Measurements from ENCODE around the gene ENTPD1. TPM values are rescaled to one million over a fixed set of nuclear protein-coding genes. Genes with fewer than 3 reads are reported as not detected.

ENTPD1 gene
- total and polyA plus RNA-seq, 4 donors = 18.2 to 110 (median 50.0) TPM

DNA sequence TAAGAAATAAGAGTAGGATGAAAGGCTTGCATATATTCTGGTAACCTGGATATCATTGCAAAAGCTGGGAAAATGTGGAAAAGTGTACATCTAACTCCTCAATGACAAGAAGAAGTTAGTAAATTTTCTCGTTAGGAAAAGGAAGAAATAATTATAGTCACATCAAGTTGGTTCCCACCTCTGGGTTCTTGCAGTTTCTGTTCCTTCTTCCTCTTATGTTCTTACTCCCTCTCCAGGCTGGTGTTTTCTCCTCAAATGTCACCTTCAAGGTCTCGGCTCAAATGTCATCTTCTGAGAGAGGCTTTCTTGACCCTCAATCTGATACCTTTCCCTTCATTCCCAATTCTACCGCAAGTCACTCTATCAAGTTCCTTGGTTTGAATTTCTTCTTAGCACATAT lies 64.4 kb downstream of the ENTPD1 start:
- Histone ChIP-seq H3K36me3 (ENCODE audit: control insufficient read depth in 1 of 2, insufficient read depth in 2 of 2, low read length in 1 of 2) (peaks cover 0 to 2% of the 10 kb centered on the region in 2 donors), H3K4me3 (ENCODE audit: low read length in 2 of 2) (no peak overlapping the region), H3K4me1 (ENCODE audit: control insufficient read depth in 1 of 2, insufficient read depth in 2 of 2, low read length in 2 of 2) (peaks cover 4 to 10% of the 10 kb centered on the region in 2 donors), H3K9me3 (ENCODE audit: control insufficient read depth, low read length) (peaks cover 2% of the 10 kb centered on the region), H3K27me3 (ENCODE audit: control insufficient read depth in 1 of 2, insufficient read depth in 2 of 2, low read length in 1 of 2) (no peaks in the 10 kb centered on the region), H3K27ac (ENCODE audit: low read depth in 1 of 2, low read length in 2 of 2) (no peak overlapping the region)
- WGBS, 2 donors = 89% methylated on average over 3 of the region's 3 CpGs
- DNase-seq = no peak
- ATAC-seq (ENCODE audit: low FRiP score) = no peak
- intact Hi-C loops (cut with DNase I) = no loop called here

DNA sequence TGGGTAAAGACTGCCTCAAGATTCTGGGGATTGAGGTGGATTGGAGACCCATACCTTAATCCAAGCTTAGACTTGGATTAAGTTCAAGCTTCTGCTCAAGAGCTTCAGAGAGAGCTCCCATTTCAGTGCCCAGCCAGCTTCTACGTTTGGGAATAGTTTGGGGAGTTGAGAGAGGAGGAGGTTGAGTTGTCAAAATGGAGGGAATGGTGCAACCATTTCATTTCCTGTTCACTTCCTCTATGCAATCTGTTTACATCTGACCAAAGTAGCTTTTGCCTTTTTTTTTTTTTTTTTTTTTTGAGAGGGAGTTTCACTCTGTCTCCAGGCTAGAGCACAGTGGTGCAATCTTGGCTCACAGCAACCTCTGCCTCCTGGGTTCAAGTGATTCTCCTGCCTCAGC lies 65.8 kb downstream of the ENTPD1 start:
- intact Hi-C loops (cut with DNase I) = no loop called here
- DNase-seq (no peak), ATAC-seq (ENCODE audit: low FRiP score) (no peak)
- Histone ChIP-seq H3K4me1 (ENCODE audit: control insufficient read depth in 1 of 2, insufficient read depth in 2 of 2, low read length in 2 of 2) (peaks cover 4 to 8% of the 10 kb centered on the region in 2 donors), H3K9me3 (ENCODE audit: control insufficient read depth, low read length) (no peaks in the 10 kb centered on the region), H3K27me3 (ENCODE audit: control insufficient read depth in 1 of 2, insufficient read depth in 2 of 2, low read length in 1 of 2) (no peaks in the 10 kb centered on the region), H3K4me3 (ENCODE audit: low read length in 2 of 2) (no peak overlapping the region), H3K36me3 (ENCODE audit: control insufficient read depth in 1 of 2, insufficient read depth in 2 of 2, low read length in 1 of 2) (peaks cover 0 to 2% of the 10 kb centered on the region in 2 donors), H3K27ac (ENCODE audit: low read depth in 1 of 2, low read length in 2 of 2) (no peak overlapping the region)
- WGBS, 2 donors = 76 to 78% methylated on average over 1 of the region's 1 CpG

DNA sequence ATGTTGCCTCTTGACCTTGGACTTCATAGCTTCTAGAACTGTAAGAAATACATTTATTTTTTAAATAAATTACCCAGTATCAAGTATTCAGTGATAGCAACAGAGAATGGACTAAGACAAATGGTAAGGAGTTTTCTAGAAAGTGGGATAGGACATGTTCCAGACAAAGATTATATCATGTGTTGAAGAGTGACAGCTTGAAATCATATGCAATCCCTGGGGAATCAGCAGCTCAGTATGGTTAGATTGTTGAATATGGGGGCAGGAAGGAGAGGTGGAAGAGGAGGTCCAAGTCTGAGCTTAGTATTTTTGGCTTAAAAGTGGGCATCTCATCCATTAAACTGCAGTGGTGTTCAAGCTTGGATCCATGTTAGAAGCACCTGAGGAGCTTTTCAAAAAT lies 74.1 kb downstream of the ENTPD1 start:
- ATAC-seq (ENCODE audit: low FRiP score) (no peak), DNase-seq (no peak)
- H3K27ac ChIP-seq (ENCODE audit: low read depth in 1 of 2, low read length in 2 of 2) = no peak overlapping the region
- intact Hi-C loops (cut with DNase I) = no loop called here
- H3K4me1 ChIP-seq (ENCODE audit: control insufficient read depth in 1 of 2, insufficient read depth in 2 of 2, low read length in 2 of 2) = peaks cover 3 to 7% of the 10 kb centered on the region in 2 donors
- no peaks in the 10 kb centered on the region for H3K27me3 ChIP-seq (ENCODE audit: control insufficient read depth in 1 of 2, insufficient read depth in 2 of 2, low read length in 1 of 2)
- no peaks in the 10 kb centered on the region for H3K36me3 ChIP-seq (ENCODE audit: control insufficient read depth in 1 of 2, insufficient read depth in 2 of 2, low read length in 1 of 2)
- H3K9me3 ChIP-seq (ENCODE audit: control insufficient read depth, low read length) = no peaks in the 10 kb centered on the region
- no peak overlapping the region for H3K4me3 ChIP-seq (ENCODE audit: low read length in 2 of 2)

DNA sequence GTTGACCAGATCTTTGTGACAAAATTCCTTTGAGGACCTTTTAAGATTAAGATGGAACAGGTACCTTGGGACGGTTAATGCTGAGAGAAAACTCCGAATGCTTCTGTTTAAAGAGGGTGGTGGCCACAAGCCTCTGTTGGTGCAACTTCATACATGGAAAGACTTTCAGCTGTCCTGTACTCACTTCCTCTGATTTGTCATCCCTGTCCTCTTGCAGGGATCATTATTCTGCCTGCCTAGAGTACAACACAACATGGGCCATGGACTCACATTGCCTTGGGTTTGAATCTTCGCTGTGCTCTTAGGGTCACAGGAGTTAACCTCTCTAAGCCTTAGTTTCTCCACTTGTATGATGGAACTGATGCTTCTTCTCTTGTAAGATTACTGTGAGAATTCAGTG lies 75.1 kb downstream of the ENTPD1 start:
- H3K9me3 ChIP-seq (ENCODE audit: control insufficient read depth, low read length) = no peaks in the 10 kb centered on the region
- H3K4me1 ChIP-seq (ENCODE audit: control insufficient read depth in 1 of 2, insufficient read depth in 2 of 2, low read length in 2 of 2) = peaks cover 3 to 7% of the 10 kb centered on the region in 2 donors
- ATAC-seq (ENCODE audit: low FRiP score) = no peak
- no peak for DNase-seq
- WGBS, 2 donors = 91 to 97% methylated on average over 3 of the region's 3 CpGs
- no peak overlapping the region for H3K4me3 ChIP-seq (ENCODE audit: low read length in 2 of 2)
- no peaks in the 10 kb centered on the region for H3K36me3 ChIP-seq (ENCODE audit: control insufficient read depth in 1 of 2, insufficient read depth in 2 of 2, low read length in 1 of 2)
- intact Hi-C loops (cut with DNase I) = no loop called here
- H3K27ac ChIP-seq (ENCODE audit: low read depth in 1 of 2, low read length in 2 of 2) = no peak overlapping the region
- H3K27me3 ChIP-seq (ENCODE audit: control insufficient read depth in 1 of 2, insufficient read depth in 2 of 2, low read length in 1 of 2) = no peaks in the 10 kb centered on the region

DNA sequence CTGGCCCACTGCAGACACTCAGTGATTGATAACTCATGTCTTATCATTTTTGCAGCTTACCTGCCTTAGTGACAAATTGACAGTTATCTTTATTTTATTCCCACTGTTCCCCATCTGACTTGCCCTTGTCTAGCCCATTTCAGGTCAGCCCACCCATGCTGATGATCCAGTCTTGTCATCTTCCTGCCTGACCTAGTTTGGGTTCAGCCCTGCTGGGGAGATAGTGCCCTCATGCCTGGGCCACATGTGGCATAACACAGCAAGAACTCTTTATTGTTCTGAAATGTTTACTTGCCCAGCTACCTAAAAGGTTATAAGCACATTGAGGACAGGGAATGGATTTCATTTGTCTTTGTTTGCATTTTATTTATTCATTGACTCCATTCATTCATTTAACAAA lies 75.6 kb downstream of the ENTPD1 start:
- no peak overlapping the region for H3K27ac ChIP-seq (ENCODE audit: low read depth in 1 of 2, low read length in 2 of 2)
- H3K4me1 ChIP-seq (ENCODE audit: control insufficient read depth in 1 of 2, insufficient read depth in 2 of 2, low read length in 2 of 2) = peaks cover 3 to 7% of the 10 kb centered on the region in 2 donors
- H3K36me3 ChIP-seq (ENCODE audit: control insufficient read depth in 1 of 2, insufficient read depth in 2 of 2, low read length in 1 of 2) = no peaks in the 10 kb centered on the region
- no peak overlapping the region for H3K4me3 ChIP-seq (ENCODE audit: low read length in 2 of 2)
- DNase-seq (no peak), ATAC-seq (ENCODE audit: low FRiP score) (no peak)
- no peaks in the 10 kb centered on the region for H3K27me3 ChIP-seq (ENCODE audit: control insufficient read depth in 1 of 2, insufficient read depth in 2 of 2, low read length in 1 of 2)
- intact Hi-C loops (cut with DNase I) = no loop called here
- no peaks in the 10 kb centered on the region for H3K9me3 ChIP-seq (ENCODE audit: control insufficient read depth, low read length)

DNA sequence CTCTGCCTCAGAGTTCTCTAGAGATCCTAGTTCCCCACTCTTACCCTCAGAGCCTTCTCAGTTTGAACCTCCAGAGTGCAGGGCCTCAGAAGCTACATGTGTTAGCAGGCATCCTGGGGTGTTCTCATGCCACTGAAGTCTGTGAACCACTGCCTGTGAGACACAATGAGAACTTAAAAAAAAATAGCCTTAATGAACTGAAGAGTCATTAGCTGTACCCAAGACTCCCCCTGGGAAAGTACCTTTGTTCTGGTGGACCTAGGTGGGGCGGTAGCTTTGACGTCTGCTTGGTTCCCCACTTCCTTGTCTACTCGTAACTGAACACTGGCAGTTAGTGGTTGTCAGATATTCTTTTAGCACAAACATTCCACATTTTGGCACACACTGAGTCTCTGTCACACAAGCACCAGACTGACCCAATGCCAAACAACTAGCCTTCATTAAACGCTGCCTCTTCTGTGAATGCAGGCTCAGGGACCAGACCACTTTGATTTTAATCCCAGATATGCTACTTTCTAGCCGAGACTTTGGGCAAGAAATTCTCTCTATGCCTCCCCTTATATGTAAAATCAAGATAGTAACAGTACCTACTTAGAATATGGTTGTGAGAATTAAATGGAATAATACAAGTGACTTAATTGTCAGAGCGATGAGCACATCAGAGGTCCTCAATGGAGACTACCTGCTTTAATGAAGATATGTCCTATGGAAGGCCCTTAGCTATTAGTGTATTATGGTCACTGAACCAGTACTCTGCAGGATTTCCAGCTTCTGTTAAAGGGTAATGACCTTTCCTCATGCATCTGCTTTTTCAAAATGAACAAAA lies 76.5 kb downstream of the ENTPD1 start:
- peak overlapping the region in 1 of 2 donors; percentile 82 for H3K27ac ChIP-seq (ENCODE audit: low read depth in 1 of 2, low read length in 2 of 2)
- intact Hi-C loops (cut with DNase I) = no loop called here

DNA sequence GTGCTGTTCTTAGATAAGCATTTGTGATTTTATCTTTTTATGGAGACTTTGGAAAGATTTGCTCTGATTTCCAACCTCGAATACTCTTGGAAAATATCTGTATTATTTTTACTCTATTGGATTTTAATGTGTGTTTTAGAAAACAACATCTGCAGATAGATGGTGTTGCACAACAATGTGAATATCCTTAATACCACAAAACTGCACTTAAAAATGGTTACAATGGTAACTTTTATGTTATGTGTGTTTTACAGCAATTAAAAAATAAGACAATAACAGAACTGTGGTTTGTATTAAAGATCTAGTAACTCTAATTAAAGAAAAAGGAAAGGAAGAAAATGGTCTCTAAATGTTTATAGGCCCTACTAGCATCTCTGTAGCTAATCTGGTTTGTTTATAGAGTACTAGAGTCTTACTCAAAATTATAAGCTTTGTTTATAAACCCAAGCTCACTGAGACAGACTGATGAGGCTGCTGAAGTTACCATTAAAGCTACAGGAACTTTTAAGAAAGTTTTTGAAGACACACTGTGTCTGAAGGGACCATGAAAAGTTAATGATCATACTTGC lies 77.2 kb downstream of the ENTPD1 start:
- no peaks in the 10 kb centered on the region for H3K36me3 ChIP-seq (ENCODE audit: control insufficient read depth in 1 of 2, insufficient read depth in 2 of 2, low read length in 1 of 2)
- ATAC-seq (ENCODE audit: low FRiP score) (no peak), DNase-seq (no peak)
- WGBS, 2 donors = 6 to 7% methylated on average over 1 of the region's 1 CpG
- intact Hi-C loops (cut with DNase I) = no loop called here
- H3K27me3 ChIP-seq (ENCODE audit: control insufficient read depth in 1 of 2, insufficient read depth in 2 of 2, low read length in 1 of 2) = no peaks in the 10 kb centered on the region
- no peak overlapping the region for H3K4me3 ChIP-seq (ENCODE audit: low read length in 2 of 2)
- H3K27ac ChIP-seq (ENCODE audit: low read depth in 1 of 2, low read length in 2 of 2) = no peak overlapping the region
- no peaks in the 10 kb centered on the region for H3K9me3 ChIP-seq (ENCODE audit: control insufficient read depth, low read length)
- peaks cover 3 to 7% of the 10 kb centered on the region in 2 donors for H3K4me1 ChIP-seq (ENCODE audit: control insufficient read depth in 1 of 2, insufficient read depth in 2 of 2, low read length in 2 of 2)

More for the DNA sequence above, 76.5 kb downstream of the ENTPD1 start:
- Histone ChIP-seq H3K4me1 (ENCODE audit: control insufficient read depth in 1 of 2, insufficient read depth in 2 of 2, low read length in 2 of 2) (peaks cover 3 to 7% of the 10 kb centered on the region in 2 donors), H3K9me3 (ENCODE audit: control insufficient read depth, low read length) (no peaks in the 10 kb centered on the region), H3K27me3 (ENCODE audit: control insufficient read depth in 1 of 2, insufficient read depth in 2 of 2, low read length in 1 of 2) (no peaks in the 10 kb centered on the region), H3K36me3 (ENCODE audit: control insufficient read depth in 1 of 2, insufficient read depth in 2 of 2, low read length in 1 of 2) (no peaks in the 10 kb centered on the region), H3K4me3 (ENCODE audit: low read length in 2 of 2) (no peak overlapping the region)
- ATAC-seq (ENCODE audit: low FRiP score) (peak; percentile 45), DNase-seq (no peak)
- WGBS, 2 donors = 33 to 41% methylated on average over 6 of the region's 6 CpGs

DNA sequence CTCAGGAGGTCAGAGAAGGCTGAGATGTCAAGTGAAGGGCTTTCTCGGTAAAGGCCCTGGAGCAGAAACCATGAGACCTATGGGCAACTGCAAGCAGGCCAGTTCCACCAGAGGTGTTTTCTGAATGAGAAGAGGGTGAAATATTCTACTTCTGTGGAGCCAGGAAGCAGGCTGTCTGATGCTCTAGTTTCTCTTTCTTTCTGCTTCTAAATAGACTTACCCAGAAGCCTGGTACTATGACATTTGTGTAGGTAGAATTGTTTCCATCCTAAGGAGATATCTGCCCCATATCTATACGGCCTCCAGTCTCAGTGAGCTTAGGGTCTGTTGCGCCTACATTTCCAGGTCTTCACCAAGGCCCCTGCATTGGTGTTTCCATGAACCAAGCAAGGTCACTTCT lies 78.4 kb downstream of the ENTPD1 start:
- Histone ChIP-seq H3K4me1 (ENCODE audit: control insufficient read depth in 1 of 2, insufficient read depth in 2 of 2, low read length in 2 of 2) (peaks cover 3 to 7% of the 10 kb centered on the region in 2 donors), H3K27me3 (ENCODE audit: control insufficient read depth in 1 of 2, insufficient read depth in 2 of 2, low read length in 1 of 2) (no peaks in the 10 kb centered on the region), H3K36me3 (ENCODE audit: control insufficient read depth in 1 of 2, insufficient read depth in 2 of 2, low read length in 1 of 2) (no peaks in the 10 kb centered on the region), H3K4me3 (ENCODE audit: low read length in 2 of 2) (no peak overlapping the region), H3K27ac (ENCODE audit: low read depth in 1 of 2, low read length in 2 of 2) (no peak overlapping the region), H3K9me3 (ENCODE audit: control insufficient read depth, low read length) (no peaks in the 10 kb centered on the region)
- 96 to 97% methylated on average over 3 of the region's 3 CpGs for WGBS, 2 donors
- DNase-seq (no peak), ATAC-seq (ENCODE audit: low FRiP score) (no peak)
- intact Hi-C loops (cut with DNase I) = no loop called here

Measured in aorta (tissue), 5 donors.